ENCODE data around the gene CIRBP.

The CIRBP gene

DNA sequence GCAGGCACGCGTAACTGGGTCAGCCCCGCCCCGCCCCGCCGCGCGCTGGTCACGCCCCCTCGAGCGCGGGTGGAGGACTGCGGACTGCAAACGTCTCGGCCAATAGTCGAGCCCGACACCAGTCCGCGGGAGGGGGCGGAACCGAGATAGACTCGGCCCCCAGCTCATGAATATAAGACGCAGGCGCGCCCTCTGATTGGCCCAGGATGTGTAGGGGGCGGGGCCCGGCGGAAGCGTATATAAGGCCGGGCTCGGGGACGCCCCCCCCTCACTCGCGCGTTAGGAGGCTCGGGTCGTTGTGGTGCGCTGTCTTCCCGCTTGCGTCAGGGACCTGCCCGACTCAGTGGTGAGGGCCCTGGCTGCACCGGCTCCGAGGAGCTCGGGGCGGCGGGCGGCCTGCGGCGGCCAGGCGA, at the start of gene CIRBP:
Gene CIRBP (plus strand): TSS at position 268 of the 413 bp plus-strand sequence. CDS start 1,602 bp downstream, outside the sequence.
- DNase-seq (ENCODE audit: low read depth in 2 of 3, low spot score in 2 of 3), result peak; percentile 97 to 99 (median 99)

DNA sequence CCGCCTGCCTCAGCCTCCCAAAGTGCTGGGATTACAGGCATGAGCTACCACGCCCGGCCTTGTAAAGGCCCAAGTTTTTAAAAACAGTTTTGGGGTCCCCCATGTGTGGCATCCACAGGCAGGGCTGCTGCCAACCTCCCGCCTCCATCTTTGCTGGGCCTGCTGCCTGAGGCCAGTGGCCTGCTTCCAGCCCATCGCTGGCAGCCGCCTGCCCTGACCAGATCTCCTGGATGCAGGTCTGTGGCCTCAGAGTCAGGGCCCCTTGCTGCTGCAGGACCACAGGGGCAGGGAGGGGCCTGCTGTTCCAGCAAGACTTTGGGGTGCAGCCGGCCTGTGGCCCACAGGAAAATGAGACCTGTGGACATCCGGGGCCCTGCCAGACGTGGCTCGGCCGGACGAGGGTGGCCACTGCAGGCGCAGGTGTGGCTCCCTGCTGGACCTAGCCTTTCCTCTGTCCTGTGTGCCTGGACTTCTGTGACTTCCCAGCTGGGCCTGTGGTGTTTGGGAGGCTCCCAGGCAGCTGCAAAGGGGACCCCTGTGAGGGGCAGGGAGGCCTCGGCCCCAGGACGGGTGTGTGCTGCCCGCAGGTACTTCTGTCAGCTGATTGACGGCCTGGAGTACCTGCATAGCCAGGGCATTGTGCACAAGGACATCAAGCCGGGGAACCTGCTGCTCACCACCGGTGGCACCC, 49.2 kb upstream of the CIRBP start:
- DNase-seq (ENCODE audit: low read depth in 2 of 3, low spot score in 2 of 3), result no peak

DNA sequence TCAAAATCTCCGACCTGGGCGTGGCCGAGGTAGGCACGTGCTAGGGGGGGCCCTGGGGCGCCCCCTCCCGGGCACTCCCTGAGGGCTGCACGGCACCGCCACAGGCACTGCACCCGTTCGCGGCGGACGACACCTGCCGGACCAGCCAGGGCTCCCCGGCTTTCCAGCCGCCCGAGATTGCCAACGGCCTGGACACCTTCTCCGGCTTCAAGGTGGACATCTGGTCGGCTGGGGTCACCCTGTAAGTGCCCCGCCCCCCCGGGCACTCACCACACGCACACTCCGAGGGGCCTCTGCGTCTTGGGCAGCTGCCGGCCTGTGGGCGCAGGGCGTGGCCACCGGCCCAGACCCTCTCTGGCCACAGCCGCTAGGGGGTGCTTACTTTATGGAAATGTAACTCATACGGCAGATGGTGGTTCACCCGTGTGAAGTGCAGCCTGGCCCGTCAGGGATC, 48.6 kb upstream of the CIRBP start:
- DNase-seq (ENCODE audit: low read depth in 2 of 3, low spot score in 2 of 3), result no peak

DNA sequence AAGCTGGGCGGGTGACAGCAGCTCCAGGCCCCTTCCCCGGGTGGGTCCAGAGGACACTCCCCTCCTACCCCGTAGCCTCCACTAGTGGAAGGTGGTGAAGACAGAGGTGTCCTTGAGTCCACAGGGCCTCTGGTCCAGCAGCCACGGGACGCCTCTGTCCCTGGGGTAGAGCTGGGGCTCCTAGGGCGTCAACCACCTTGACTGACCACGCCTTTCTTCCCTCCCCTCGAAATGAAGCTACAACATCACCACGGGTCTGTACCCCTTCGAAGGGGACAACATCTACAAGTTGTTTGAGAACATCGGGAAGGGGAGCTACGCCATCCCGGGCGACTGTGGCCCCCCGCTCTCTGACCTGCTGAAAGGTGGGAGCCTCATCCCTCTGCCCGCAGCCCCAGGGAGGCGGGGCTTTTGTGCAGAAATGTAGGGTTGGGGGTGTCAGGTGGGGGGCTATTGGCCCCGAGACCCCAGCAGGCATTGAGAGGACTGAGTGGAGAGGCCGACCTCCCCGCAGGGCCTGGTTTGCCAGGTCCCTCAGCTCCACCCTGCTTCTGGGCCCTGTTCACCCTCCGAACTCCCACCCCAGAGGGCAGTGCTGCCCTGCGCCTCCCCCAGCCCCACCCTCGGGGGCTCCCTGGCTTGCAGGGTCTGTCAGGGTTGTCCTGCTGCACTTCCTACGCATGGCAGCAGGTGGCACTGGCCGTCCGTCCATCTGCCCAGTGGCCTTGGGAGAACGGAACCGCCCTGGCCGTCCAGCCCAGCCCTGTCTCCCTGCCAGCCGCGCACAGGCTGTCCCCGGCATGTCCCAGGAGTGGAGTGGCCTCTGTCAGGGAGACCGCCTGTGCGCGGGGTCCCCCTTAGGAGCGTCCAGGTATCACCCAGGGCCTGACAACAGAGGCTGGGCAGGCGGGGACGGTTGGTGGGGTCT, 47.9 kb upstream of the CIRBP start:
- no peak for DNase-seq (ENCODE audit: low read depth in 2 of 3, low spot score in 2 of 3)

DNA sequence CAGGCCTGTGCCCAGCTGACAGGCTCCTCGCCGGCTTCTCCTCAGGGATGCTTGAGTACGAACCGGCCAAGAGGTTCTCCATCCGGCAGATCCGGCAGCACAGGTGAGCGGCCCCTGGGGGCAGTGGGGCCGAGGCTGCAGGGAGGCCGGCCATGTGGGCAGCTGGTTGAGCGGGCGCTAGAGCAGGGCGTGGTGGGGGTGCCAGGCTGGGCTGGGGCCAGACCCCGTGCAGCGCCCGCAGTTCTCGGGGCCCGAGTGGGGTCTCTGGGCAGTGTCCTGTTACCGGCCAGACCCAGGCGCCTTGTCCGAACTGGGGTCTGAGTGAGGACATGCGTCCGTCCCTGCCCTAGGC, 47.3 kb upstream of the CIRBP start:
- no peak for DNase-seq (ENCODE audit: low read depth in 2 of 3, low spot score in 2 of 3)

DNA sequence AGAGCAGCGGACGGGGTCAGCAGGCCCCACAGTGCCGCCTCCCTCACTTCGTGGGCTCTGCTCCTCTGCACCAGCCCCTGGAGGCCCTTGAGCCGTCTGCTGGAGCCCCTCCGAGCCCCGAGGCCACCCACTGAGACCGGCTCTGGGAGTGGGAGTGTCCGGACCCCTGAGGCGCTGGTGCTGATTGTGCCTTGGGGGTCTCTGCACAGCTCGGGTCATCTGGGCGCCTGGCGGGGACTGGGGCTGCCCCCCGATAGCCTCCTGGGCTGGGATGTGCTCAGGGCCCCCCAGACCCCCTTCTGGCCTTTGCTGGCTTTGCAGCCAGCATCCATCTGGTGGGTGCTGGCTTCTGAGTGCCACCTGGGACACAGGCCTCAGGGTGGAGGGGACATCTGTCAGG, 46.7 kb upstream of the CIRBP start:
- no peak for DNase-seq (ENCODE audit: low read depth in 2 of 3, low spot score in 2 of 3)

DNA sequence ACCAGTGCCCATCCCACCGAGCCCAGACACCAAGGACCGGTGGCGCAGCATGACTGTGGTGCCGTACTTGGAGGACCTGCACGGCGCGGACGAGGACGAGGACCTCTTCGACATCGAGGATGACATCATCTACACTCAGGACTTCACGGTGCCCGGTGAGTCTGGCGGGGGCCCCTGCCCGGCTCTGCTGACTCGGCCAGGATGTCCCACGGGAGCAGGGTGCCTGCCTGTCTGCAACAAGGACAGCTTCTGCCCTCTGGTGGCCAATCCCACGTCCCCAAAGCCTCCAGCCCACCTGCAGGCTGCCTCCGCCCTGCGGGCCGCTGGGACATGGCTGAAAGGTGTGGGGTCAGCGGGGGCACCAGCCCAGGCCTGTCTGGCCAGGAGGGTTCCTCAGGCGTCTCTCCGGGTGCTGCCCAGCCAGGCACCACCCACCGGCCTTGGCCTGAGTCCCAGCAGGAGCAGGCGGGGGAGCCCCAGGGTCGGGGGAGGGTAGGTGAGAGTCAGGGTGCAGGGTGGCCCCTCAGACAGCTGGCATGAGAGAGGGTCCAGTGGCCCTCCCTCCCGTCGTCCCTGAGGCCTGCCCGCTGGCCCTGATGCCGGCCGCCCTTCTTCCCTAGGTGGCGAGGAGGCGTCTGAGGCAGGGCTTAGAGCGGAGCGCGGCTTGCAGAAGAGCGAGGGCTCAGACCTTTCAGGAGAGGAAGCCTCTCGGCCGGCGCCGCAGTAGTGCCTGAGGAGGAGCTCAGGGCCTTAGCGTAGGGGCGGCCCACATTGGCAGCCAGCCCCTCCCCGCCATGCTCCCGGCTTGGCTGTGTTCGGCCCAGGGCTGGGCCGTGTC, 45.9 kb upstream of the CIRBP start:
- no peak for DNase-seq (ENCODE audit: low read depth in 2 of 3, low spot score in 2 of 3)

DNA sequence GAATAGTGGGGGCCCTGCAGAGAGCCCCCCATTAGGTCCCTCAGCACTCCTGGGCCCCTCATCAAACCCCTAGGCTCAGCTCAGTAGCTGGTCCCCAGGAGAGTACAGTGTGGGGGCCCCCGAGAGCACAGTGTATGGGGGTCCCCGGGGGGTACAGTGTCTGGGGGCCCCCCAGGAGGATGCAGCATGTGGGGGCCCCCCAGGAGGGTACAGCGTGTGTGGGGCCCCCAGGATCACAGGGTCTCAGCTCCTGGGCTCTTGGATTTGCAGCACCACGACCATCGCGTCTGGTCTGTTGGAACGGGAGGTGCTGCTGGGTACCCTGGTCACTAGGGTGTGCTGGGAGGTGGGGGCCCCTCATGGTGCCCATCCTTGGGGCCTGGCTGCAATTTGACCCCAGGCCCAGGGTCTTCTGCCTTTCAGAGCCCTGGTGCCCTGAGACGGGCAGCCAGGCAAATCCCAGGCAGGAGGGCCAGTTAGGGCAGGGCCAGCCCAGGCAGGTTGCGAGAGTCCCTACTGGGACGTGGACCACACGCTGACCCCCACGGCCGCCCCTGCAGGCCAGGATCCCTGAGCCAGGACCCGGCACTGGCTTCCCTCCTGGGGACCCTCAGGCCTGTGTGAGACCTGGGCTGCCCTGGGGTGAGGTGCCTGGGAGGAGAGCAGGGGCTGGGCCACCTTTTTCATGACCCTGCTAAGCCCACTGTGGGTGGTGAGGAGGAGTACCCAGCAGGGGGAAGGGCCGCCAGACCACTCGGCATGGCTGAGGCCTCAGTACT, 44.9 kb upstream of the CIRBP start:
- DNase-seq (ENCODE audit: low read depth in 2 of 3, low spot score in 2 of 3), result no peak

DNA sequence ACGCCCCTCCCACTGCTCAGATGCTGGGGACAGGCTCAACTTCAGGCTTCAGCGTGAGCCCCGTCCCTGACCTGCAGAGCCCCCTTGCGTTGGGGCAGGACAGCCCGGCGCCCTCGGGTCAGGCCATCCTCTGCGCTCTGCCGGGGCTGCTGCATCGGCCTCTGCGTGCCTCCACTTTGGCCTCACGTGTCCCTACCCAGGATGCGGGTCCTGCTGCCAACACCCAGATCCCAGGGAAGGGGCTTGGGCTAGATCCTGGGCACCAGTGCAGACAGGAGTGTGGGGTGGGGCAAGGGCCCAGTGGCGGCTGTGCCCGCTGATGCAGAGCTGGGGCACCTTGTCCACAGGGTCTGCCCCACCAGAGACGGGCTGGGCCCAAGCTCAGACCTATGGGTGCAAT, 44.3 kb upstream of the CIRBP start:
- DNase-seq (ENCODE audit: low read depth in 2 of 3, low spot score in 2 of 3), result no peak

DNA sequence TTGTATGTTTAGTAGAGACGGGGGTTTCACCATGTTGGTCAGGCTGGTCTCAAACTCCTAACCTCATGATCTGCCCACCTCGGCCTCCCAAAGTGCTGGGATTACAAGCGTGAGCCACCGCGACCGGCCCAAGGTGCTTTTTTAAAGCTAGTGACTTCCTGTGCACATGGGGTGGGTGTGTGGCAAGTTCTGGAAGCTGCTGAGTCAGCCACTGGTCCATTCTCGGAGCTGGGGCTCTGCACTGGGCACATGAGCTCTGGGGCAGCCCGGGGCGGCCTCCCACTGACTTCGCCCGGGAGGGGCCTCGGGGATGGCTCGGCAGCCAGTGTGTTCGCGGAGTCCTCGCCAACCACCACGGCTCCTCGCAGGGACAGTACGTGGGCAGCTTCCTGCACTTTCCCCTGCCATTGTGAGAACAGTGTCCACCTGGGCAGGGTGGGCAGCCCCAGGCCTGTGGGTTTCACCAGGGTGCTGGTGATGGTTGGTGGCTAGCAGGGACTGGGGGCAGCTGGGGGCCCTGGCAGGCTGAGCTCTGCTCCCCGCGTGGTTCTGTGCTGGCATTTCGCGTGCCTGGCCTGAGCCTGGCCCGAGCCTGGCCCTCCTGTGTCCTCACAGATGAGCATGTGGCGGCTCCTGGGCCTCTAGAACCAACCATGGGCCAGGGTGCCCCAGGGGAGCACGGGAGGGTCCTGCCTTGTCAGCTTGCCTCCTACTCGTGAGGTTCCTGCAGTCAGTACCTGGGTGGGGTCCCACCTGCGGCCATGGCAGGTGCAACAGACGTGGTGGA, 43.5 kb upstream of the CIRBP start:
- DNase-seq (ENCODE audit: low read depth in 2 of 3, low spot score in 2 of 3), result no peak

DNA sequence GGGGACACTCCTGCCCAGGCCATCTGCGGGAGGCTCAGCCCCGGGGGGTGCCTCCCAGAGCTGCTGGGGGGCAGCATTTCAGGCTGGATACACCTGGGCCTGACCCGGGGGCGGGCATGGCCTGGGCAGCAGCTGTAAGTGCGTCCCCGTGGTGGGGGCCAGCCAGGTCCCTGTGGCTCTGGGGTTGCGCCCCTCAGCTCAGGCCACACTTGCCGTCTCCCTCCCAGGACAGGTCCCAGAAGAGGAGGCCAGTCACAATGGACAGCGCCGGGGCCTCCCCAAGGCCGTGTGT, 43.0 kb upstream of the CIRBP start:
- no peak for DNase-seq (ENCODE audit: low read depth in 2 of 3, low spot score in 2 of 3)

DNA sequence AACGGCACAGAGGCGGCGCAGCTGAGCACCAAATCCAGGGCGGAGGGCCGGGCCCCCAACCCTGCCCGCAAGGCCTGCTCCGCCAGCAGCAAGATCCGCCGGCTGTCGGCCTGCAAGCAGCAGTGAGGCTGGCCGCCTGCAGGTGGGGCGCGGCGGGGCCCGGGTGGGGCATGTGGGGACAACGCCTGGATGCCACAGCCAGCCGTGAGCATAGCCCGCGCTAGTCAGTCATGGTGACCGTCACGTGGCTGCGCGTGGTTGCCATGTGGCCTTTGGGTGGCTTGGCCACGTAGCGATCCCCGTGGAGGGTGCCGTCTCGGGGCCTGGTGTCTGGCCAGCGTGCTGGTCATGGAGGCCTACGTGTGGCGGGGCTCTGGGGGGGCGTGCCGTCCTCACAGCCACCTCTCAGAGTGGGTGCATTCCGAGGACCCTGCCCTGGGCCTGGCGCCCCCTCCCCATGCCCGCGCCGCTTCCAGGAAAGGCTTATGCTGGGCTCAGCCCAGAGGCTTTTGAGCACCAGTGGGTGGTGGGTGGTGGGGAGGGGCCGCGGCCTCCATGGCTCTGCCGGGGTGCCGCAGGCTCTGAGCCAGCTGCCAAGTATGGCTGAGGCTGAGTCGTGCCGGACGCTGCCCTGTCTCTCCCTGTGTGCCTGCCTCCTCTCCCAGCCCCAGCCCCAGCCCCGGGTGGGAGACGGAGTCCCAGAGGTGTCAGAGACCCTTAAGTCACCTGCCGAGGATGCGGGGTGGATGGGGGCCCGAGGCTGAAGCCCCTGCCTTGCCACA, 42.4 kb upstream of the CIRBP start:
- no peak for DNase-seq (ENCODE audit: low read depth in 2 of 3, low spot score in 2 of 3)

DNA sequence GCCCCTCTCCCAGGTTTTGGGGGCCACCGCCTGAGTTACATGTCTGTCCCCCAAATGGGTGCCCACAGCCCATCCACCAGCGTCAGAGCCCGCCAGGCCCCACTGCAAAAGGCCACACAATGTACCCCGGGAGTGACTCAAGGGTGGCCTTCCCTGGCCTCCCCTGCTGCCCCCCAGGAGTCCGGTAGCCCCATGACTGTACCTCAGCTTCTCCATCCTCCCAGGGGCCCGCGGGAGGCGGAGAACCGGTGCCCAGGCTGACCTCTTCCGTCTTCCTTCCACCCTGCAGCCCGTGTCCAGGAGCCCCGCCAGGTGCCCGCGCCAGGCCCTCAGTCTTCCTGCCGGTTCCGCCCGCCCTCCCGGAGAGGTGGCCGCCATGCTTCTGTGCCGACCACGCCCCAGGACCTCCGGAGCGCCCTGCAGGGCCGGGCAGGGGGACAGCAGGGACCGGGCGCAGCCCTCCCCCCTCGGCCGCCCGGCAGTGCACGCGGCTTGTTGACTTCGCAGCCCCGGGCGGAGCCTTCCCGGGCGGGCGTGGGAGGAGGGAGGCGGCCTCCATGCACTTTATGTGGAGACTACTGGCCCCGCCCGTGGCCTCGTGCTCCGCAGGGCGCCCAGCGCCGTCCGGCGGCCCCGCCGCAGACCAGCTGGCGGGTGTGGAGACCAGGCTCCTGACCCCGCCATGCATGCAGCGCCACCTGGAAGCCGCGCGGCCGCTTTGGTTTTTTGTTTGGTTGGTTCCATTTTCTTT, 41.7 kb upstream of the CIRBP start:
- no peak for DNase-seq (ENCODE audit: low read depth in 2 of 3, low spot score in 2 of 3)

DNA sequence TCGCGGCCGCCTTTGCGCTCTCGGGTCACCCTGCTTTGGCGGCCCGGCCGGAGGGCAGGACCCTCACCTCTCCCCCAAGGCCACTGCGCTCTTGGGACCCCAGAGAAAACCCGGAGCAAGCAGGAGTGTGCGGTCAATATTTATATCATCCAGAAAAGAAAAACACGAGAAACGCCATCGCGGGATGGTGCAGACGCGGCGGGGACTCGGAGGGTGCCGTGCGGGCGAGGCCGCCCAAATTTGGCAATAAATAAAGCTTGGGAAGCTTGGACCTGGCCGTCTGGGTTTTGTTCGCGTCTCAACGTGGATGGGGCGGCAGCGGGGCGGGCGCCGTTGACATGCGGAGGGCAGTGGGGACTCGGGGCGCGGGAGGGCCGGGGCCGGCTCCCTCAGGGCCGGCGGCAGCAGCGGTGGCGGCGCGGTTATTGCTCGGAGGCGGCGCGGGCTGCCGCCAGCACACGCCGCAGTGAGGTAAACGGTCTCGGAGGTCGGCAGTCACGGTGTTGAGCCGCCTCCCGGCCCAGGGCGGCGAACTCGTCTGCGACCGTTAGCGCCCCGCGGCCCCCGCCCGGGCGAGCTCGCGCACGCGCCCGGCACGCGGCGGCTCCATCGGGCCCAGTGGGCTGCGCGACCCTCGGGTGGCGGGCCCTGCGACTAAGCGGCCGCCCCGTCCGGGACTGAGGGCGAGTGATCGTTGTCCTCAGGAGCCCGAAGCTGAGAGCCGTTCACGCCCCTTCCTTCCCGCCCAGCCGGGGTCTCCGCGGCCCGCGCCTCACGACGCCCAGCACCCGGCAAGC, 40.8 kb upstream of the CIRBP start:
- DNase-seq (ENCODE audit: low read depth in 2 of 3, low spot score in 2 of 3), result no peak

DNA sequence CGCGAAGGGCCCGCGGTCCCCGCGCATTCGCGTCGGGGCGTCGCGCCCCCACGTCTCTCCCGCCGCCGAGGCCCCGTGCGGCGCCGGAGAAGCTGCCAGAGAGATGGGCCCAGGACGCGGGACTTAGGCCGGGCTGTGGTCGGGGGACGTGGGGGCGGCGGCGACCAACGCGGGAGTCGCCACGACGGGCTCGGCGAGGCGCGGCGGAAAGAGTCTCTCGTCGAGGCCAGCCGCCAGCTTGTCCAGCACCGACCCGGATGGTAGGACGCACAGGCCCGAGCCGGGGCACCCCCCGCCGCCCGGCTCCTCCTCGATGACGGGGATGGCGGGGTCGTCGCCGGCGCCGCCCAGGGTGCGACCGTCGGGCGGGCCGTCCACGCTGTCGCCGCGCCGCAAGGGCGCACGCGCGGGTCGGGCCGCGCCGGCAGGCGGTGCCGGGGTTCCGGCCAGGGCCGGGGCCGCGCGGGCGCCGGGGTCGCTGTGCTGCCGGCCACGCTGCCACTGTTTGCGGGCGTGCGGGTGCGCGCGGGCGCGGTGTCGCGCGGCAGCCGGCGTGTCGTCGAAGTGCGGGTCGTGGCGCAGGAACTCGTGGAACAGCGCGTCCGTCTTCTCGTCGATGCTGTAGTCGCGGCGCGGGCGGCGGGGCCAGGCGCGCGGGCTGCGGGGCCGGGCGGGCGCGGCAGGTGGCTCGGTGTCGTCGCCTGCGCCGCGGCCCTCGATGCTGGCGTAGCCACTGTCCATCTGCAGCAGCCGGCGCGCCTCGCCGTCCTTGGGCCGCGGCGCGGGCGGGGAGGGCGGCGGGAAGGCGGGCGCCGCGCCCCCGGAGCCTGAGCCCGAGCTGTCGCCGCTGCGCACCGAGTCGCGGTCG, 39.8 kb upstream of the CIRBP start:
- no peak for DNase-seq (ENCODE audit: low read depth in 2 of 3, low spot score in 2 of 3)

DNA sequence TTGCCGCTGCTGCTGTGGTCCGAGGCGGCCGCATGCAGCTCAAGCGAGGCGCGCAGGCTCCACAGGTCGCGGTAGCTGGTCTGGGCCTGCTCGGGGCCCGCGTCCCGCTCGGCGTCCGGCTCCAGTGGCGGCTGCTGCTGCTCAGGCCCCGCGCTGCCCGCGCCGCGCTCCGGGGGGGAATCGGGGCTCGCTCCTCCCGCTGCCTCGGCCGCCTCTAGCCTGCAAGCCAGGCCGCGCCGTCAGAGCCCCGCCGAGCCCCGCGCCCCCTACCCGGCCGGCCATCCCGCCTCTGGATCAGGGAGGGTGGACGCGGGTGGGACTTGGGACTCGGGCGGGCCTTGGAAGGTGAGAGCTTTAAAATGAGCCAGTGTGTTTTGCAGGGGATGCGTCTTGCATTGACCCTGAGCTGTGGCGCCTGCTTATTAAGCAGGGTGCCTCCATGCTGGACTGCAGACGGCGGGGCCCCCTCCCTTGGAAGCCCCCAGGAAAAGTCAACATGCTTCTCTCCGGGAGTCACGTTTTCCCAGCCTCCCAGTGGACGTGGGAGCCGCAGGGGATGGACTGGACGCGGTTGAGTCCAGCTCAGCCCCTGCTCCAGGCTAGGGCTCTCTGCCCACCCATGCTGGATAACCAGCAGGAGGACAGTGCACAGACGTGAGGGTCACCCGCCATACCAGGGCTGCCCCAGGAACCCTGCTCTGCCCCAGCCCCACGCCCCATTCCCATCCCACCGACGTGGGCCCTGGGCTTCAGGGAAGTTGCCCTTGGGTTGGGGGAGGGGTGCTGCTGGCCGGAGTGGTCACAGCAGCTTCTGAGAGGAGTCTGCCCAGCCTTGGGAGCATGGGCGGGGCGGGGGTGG, 39.0 kb upstream of the CIRBP start:
- DNase-seq (ENCODE audit: low read depth in 2 of 3, low spot score in 2 of 3), result no peak
